ENCODE measurements around the gene GPR157. TPM values are rescaled to one million over a fixed set of nuclear protein-coding genes. Genes with fewer than 3 reads are reported as not detected.
A peak's percentile ranks its signal among the peaks of the same experiment; 100 is the strongest.

GPR157 gene
- total and polyA plus RNA-seq, 10 of the 15 experiments (the other 5 are each of a cell fraction or from before 2014, with no cell fraction given) = 0.66 to 15.9 (median 3.1) TPM

GRCh38 chr1:9110669-9111356 is 18.1 kb downstream of the GPR157 start (continued):
- TF ChIP-seq SKIL (IDR thresholded peaks at IDR 0.05; ENCODE audit: low read depth, poor library complexity, severe bottlenecking) (no peak), REST (IDR thresholded peaks at IDR 0.05; ENCODE audit: low read depth, low read length) (no peak), DPF2 (IDR thresholded peaks at IDR 0.05) (no peak), RAD21 (IDR thresholded peaks at IDR 0.05; ENCODE audit: insufficient read depth, low read depth, low read length) (peak; percentile 98), SREBF2 (IDR thresholded peaks at IDR 0.05; ENCODE audit: low read length) (no peak), JUND (IDR thresholded peaks at IDR 0.05; ENCODE audit: low read depth, low read length) (no peak), HDGF (IDR thresholded peaks at IDR 0.05) (peak; percentile 38; the same call in 1 of the 2 replicates), RAD51 (IDR thresholded peaks at IDR 0.05) (no peak), WRNIP1 (IDR thresholded peaks at IDR 0.05; ENCODE audit: borderline replicate concordance, low read depth, low read length) (no peak), LARP7 (IDR thresholded peaks at IDR 0.05) (peak; percentile 67; the same call in 1 of the 2 replicates), TARDBP (IDR thresholded peaks at IDR 0.05; ENCODE audit: borderline replicate concordance) (no peak), BHLHE40 (IDR thresholded peaks at IDR 0.05; ENCODE audit: borderline replicate concordance in 1 of 2, low read depth in 2 of 2, low read length in 1 of 2) (peak in 1 of 2 experiments; percentile 23; a peak in 2 of 4 replicates), CEBPZ (IDR thresholded peaks at IDR 0.05; ENCODE audit: low read depth, low read length) (no peak), NBN (IDR thresholded peaks at IDR 0.05) (no peak), NR2C2 (IDR thresholded peaks at IDR 0.05; ENCODE audit: borderline replicate concordance, control insufficient read depth, insufficient read length, low read depth) (no peak), FOXM1 (IDR thresholded peaks at IDR 0.05; ENCODE audit: low read depth, low read length) (peak; percentile 40; the same call in 1 of the 2 replicates), BRCA1 (IDR thresholded peaks at IDR 0.05; ENCODE audit: low read depth, low read length) (no peak), IKZF1 (conservative IDR thresholded peaks at IDR 0.05) (peak; percentile 33; the same call in 1 of the 2 replicates), POU2F2 (IDR thresholded peaks at IDR 0.05; ENCODE audit: borderline replicate concordance, low read depth, low read length) (0 out of 3 replicates have a peak, but pooled peaks have one; percentile 33), RUNX3 (IDR thresholded peaks at IDR 0.05; ENCODE audit: low read length) (peak; percentile 54; the same call in 1 of the 2 replicates), KDM1A (IDR thresholded peaks at IDR 0.05; ENCODE audit: borderline replicate concordance) (no peak), MXI1 (IDR thresholded peaks at IDR 0.05; ENCODE audit: low read depth, low read length) (no peak), CBX5 (IDR thresholded peaks at IDR 0.05; ENCODE audit: low read depth) (no peak)
